Mucosa of stomach (tissue), 1 donor: Measurements from ENCODE around the gene SLC2A10.

Source experiments
- H3K27me3 ChIP-seq: one replicate; pipeline ENCODE4 v1.7.0; 2013; ENCODE audit warnings: mild to moderate bottlenecking, low read length; ENCODE audit not compliant: control insufficient read depth, insufficient read depth
- H3K36me3 ChIP-seq: one replicate; pipeline ENCODE4 v1.7.0; 2013; ENCODE audit warnings: low read length; ENCODE audit not compliant: control insufficient read depth, insufficient read depth
- H3K4me1 ChIP-seq: one replicate; pipeline ENCODE4 v1.7.0; 2013; ENCODE audit warnings: mild to moderate bottlenecking, low read length; ENCODE audit not compliant: control insufficient read depth, insufficient read depth
- H3K4me3 ChIP-seq: one replicate; pipeline ENCODE4 v1.7.0; 2013; ENCODE audit warnings: low read length
- H3K9ac ChIP-seq: one replicate; pipeline ENCODE4 v1.7.0; 2013; ENCODE audit warnings: mild to moderate bottlenecking, low read length, moderate library complexity
- H3K9me3 ChIP-seq: one replicate; pipeline ENCODE4 v1.7.0; 2013; ENCODE audit warnings: mild to moderate bottlenecking, low read length, moderate library complexity; ENCODE audit not compliant: control insufficient read depth
- donor health status: Pancreatic carcinoma.

The SLC2A10 gene

GRCh38 chr20:46751856-46752255 lies 42.4 kb downstream of the SLC2A10 start:
- peaks cover 5% of the 10 kb centered on the region for H3K4me1 ChIP-seq
- no peak overlapping the region for H3K9ac ChIP-seq
- no peaks in the 10 kb centered on the region for H3K36me3 ChIP-seq
- no peaks in the 10 kb centered on the region for H3K27me3 ChIP-seq
- H3K9me3 ChIP-seq, result no peaks in the 10 kb centered on the region
- H3K4me3 ChIP-seq, result no peak overlapping the region

GRCh38 chr20:46752728-46753127 lies 43.3 kb downstream of the SLC2A10 start:
- Histone ChIP-seq H3K9ac (no peak overlapping the region), H3K4me3 (no peak overlapping the region), H3K4me1 (no peaks in the 10 kb centered on the region), H3K36me3 (no peaks in the 10 kb centered on the region), H3K27me3 (no peaks in the 10 kb centered on the region), H3K9me3 (no peaks in the 10 kb centered on the region)

GRCh38 chr20:46755483-46756413 lies 46.3 kb downstream of the SLC2A10 start:
- Histone ChIP-seq H3K4me1 (peaks cover 4% of the 10 kb centered on the region), H3K9ac (no peak overlapping the region), H3K36me3 (no peaks in the 10 kb centered on the region), H3K9me3 (no peaks in the 10 kb centered on the region), H3K4me3 (no peak overlapping the region), H3K27me3 (no peaks in the 10 kb centered on the region)

DNA sequence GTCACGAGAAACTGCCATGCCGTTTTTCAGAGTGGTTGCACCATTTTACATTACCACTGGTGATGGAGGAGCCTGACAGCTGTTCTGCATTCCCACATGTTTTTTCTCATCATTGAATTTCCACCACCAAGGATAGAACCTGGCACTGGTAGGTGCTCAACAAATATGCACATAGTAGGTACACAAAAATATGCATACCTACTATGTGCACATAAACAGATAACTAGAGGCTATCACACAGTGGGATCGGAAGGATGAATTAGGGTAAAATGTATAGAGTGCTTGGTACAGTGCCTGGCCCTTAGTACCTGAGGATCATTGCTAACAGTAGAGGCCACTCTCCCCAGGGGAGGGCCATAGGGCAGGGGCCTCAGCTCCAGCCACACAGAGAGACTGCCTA lies 47.0 kb downstream of the SLC2A10 start:
- H3K27me3 ChIP-seq, result no peaks in the 10 kb centered on the region
- no peak overlapping the region for H3K9ac ChIP-seq
- peaks cover 4% of the 10 kb centered on the region for H3K4me1 ChIP-seq
- H3K36me3 ChIP-seq, result no peaks in the 10 kb centered on the region
- no peak overlapping the region for H3K4me3 ChIP-seq
- no peaks in the 10 kb centered on the region for H3K9me3 ChIP-seq

GRCh38 chr20:46757135-46757534 lies 47.7 kb downstream of the SLC2A10 start:
- no peaks in the 10 kb centered on the region for H3K9me3 ChIP-seq
- H3K4me3 ChIP-seq, result no peak overlapping the region
- no peak overlapping the region for H3K9ac ChIP-seq
- H3K4me1 ChIP-seq, result peaks cover 4% of the 10 kb centered on the region
- no peaks in the 10 kb centered on the region for H3K36me3 ChIP-seq
- no peaks in the 10 kb centered on the region for H3K27me3 ChIP-seq

GRCh38 chr20:46757754-46758678 lies 48.6 kb downstream of the SLC2A10 start:
- H3K27me3 ChIP-seq, result no peaks in the 10 kb centered on the region
- H3K4me3 ChIP-seq, result no peak overlapping the region
- no peak overlapping the region for H3K9ac ChIP-seq
- no peaks in the 10 kb centered on the region for H3K36me3 ChIP-seq
- peaks cover 4% of the 10 kb centered on the region for H3K4me1 ChIP-seq
- no peaks in the 10 kb centered on the region for H3K9me3 ChIP-seq

DNA sequence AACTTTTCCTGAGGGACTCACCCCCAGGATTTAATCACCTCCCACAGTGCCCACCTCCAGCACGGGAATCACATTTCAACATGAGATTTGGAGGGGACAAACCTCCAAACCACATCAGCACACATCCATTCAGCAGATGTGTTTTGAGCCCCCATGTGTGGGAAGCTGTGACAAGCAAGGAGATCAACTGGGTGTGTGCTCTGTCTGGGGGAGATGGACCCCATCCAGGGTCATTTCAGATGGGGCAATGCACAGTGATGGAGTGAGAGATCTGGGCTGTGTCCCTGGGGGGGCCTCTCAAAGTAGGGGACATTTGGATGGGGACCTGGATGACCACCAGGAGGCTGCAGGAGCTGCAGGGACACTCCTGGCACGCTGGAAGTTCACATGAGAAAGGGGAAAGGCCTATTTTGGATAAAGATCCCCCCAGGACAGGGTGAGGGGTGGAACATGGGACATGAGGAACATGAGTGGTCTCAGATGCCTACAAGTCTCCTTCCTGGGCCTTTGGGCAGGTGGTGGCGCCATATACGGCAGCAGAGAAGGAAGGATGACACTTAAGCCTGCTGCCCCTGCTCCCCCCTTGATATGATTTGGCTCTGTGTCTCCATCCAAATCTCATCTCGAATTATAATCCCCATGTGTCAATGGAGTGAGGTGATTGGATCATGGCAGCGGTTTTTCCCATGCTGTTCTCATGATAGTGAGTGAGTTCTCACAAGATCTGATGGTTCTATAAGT lies 49.6 kb downstream of the SLC2A10 start:
- Histone ChIP-seq H3K9ac (no peak overlapping the region), H3K36me3 (no peaks in the 10 kb centered on the region), H3K9me3 (no peaks in the 10 kb centered on the region), H3K4me1 (peaks cover 4% of the 10 kb centered on the region), H3K4me3 (no peak overlapping the region), H3K27me3 (no peaks in the 10 kb centered on the region)

GRCh38 chr20:46761566-46761965 lies 52.1 kb downstream of the SLC2A10 start:
- no peaks in the 10 kb centered on the region for H3K36me3 ChIP-seq
- no peaks in the 10 kb centered on the region for H3K27me3 ChIP-seq
- peaks cover 4% of the 10 kb centered on the region for H3K4me1 ChIP-seq
- H3K9me3 ChIP-seq, result no peaks in the 10 kb centered on the region
- no peak overlapping the region for H3K4me3 ChIP-seq
- no peak overlapping the region for H3K9ac ChIP-seq

- Histone ChIP-seq H3K9me3 (no peaks in the 10 kb centered on the region), H3K27me3 (no peaks in the 10 kb centered on the region), H3K9ac (no peak overlapping the region), H3K4me1 (no peaks in the 10 kb centered on the region), H3K4me3 (no peak overlapping the region), H3K36me3 (no peaks in the 10 kb centered on the region)
Measured at GRCh38 chr20:46764068-46764467, 54.6 kb downstream of the SLC2A10 start.

DNA sequence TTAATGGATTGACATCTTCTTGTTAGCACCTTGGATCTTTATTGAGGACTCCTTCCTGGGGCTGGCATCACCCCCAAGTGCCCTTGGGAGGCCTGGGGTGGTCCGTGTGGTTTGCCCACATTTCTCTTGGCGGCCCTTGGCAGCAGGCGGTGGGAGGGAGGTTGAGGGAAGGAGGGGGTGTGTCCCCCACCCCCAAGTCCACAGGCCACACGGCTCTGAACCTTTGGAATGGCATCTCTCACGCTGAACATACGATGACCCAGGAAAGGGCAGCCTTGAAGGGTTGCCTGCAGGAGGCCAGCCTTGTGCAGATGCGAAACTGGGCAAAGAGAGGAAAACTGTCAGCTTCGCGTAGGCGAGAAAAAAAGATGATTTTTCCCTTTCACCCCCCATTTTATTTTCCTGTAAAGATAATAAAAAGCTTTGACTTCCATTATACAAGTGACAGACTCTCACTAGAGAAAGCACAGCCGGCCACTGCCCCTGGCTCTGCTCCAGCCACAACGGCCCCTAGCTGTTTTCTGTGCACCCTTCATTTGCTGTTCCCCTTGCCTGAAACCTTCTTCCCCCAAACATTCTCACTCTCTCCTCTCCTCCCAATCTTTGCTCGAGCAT lies 56.2 kb downstream of the SLC2A10 start:
- H3K4me1 ChIP-seq, result no peaks in the 10 kb centered on the region
- no peak overlapping the region for H3K9ac ChIP-seq
- H3K36me3 ChIP-seq, result no peaks in the 10 kb centered on the region
- H3K9me3 ChIP-seq, result no peaks in the 10 kb centered on the region
- H3K27me3 ChIP-seq, result no peaks in the 10 kb centered on the region
- no peak overlapping the region for H3K4me3 ChIP-seq

- no peaks in the 10 kb centered on the region for H3K9me3 ChIP-seq
- no peak overlapping the region for H3K4me3 ChIP-seq
- H3K4me1 ChIP-seq, result no peaks in the 10 kb centered on the region
- H3K36me3 ChIP-seq, result no peaks in the 10 kb centered on the region
- H3K9ac ChIP-seq, result no peak overlapping the region
- no peaks in the 10 kb centered on the region for H3K27me3 ChIP-seq
Measured at GRCh38 chr20:46767127-46767761, 57.8 kb downstream of the SLC2A10 start.
